Body of pancreas (tissue), 4 donors: ENCODE data around the gene TXLNA.

ENCODE experiments used
- POLR2A ChIP-seq, 3 donors: fragments of 450-650 bp; IDR thresholded peaks; one replicate each; pipeline ENCODE4 v1.6.1; 2016; ENCODE audit warnings: antibody characterized with exemption in 3 of 3, mild to moderate bottlenecking in 2 of 3
- TF ChIP-seq, protein P1 (sequence below), 7 experiments: fragments of 450-650 bp in 4 of 7; fragments of 200-600 bp in 3 of 7; sonication (generic) in 3 of 7; IDR thresholded peaks; one replicate each; pipeline ENCODE4 v1.5.1; 2016 to 2019; ENCODE audit warnings: antibody characterized with exemption in 7 of 7

DNA sequence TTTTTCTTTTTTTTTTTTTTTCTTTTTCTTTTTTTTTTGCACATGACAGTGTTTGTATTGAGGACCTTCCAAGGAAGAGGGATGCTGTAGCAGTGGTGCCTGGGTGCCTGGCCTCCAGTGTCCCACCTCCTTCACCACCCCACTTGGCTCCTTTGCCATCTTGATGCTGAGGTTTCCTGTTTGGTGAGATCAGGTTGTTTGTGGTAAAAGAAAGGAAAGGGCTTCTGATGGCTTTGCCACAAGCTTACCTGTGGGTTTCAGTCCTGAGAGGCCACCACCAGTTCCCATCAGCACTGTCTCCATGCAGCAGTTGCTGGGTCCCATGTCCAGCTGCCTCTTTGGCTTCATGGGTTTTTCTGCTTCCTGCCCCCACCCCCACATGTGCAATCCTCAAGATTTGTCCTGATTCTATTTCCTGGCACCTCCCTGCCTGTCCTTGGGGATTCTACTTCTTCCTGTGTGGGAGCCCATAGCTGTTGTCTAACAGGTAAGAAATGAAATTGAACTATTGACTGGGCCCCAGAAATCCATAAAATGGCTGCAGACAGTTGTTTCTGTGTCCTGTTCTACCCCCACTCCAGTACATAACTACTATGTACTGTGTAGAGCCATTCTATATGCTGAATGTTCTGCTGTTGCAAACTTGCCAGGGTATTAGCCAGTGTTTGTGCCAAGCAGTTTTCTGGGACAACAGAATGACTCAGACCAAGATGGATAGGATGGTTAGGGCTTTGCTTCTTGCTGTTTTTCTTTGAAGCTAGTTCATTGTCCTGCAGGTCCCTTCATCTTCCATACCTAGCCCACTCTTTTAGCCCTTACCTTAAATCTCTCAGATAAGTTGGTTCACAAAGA, 16.7 kb downstream of the TXLNA start:
- TF ChIP-seq POLR2A (IDR thresholded peaks at IDR 0.05): no peak
- TF ChIP-seq, protein P1, sequence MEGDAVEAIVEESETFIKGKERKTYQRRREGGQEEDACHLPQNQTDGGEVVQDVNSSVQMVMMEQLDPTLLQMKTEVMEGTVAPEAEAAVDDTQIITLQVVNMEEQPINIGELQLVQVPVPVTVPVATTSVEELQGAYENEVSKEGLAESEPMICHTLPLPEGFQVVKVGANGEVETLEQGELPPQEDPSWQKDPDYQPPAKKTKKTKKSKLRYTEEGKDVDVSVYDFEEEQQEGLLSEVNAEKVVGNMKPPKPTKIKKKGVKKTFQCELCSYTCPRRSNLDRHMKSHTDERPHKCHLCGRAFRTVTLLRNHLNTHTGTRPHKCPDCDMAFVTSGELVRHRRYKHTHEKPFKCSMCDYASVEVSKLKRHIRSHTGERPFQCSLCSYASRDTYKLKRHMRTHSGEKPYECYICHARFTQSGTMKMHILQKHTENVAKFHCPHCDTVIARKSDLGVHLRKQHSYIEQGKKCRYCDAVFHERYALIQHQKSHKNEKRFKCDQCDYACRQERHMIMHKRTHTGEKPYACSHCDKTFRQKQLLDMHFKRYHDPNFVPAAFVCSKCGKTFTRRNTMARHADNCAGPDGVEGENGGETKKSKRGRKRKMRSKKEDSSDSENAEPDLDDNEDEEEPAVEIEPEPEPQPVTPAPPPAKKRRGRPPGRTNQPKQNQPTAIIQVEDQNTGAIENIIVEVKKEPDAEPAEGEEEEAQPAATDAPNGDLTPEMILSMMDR (IDR thresholded peaks at IDR 0.05): no peak
